Progenitor cell of endocrine pancreas (in vitro differentiated cells): ENCODE data around the gene NECTIN3. TPM values are rescaled to one million over a fixed set of nuclear protein-coding genes. Genes with fewer than 3 reads are reported as not detected.

Experiments used
- DNase-seq: peaks from one replicate; pipeline ENCODE4 v3.0.0; 2021; ENCODE audit warnings: low spot score; ENCODE audit not compliant: unreplicated experiment
- H3K27ac Mint-ChIP-seq: 2 replicates; pipeline ENCODE4 v1.8.0; 2021; ENCODE audit warnings: mild to moderate bottlenecking, moderate library complexity, mixed read lengths
- H3K27me3 Mint-ChIP-seq: 2 replicates; pipeline ENCODE4 v1.8.0; 2021; ENCODE audit warnings: mixed read lengths
- H3K36me3 Mint-ChIP-seq: 2 replicates; pipeline ENCODE4 v1.8.0; 2022; ENCODE audit warnings: mixed read lengths; ENCODE audit not compliant: insufficient read depth
- H3K4me1 Mint-ChIP-seq: 2 replicates; pipeline ENCODE4 v1.8.0; 2021; ENCODE audit warnings: low read depth, mixed read lengths
- H3K4me3 Mint-ChIP-seq: 2 replicates; pipeline ENCODE4 v1.8.0; 2021; ENCODE audit warnings: low read depth, mild to moderate bottlenecking, moderate library complexity, mixed read lengths
- H3K9me3 Mint-ChIP-seq: 2 replicates; pipeline ENCODE4 v1.8.0; 2021; ENCODE audit warnings: low read depth, mixed read lengths
- total RNA-seq: library from RNA; stranded (reverse); gene quantifications from 2 replicates; pipeline ENCODE4 v1.2.1, GENCODE V29; 2021
- TF ChIP-seq, protein P1 (sequence below): fragments of 200-600 bp; sonication (generic); IDR thresholded peaks from one replicate; pipeline ENCODE4 v1.5.0; 2021; ENCODE audit warnings: antibody characterized with exemption, mild to moderate bottlenecking; ENCODE audit not compliant: unreplicated experiment

Gene NECTIN3
- total RNA-seq, 1 donor from 2014 or later: 46.5 TPM

GRCh38 chr3:111134302-111134701 lies 62.7 kb downstream of the NECTIN3 start:
- H3K27ac Mint-ChIP-seq: no peak overlapping the region
- no peaks in the 10 kb centered on the region for H3K27me3 Mint-ChIP-seq
- H3K4me1 Mint-ChIP-seq: no peaks in the 10 kb centered on the region
- no peak for DNase-seq
- TF ChIP-seq, protein P1, sequence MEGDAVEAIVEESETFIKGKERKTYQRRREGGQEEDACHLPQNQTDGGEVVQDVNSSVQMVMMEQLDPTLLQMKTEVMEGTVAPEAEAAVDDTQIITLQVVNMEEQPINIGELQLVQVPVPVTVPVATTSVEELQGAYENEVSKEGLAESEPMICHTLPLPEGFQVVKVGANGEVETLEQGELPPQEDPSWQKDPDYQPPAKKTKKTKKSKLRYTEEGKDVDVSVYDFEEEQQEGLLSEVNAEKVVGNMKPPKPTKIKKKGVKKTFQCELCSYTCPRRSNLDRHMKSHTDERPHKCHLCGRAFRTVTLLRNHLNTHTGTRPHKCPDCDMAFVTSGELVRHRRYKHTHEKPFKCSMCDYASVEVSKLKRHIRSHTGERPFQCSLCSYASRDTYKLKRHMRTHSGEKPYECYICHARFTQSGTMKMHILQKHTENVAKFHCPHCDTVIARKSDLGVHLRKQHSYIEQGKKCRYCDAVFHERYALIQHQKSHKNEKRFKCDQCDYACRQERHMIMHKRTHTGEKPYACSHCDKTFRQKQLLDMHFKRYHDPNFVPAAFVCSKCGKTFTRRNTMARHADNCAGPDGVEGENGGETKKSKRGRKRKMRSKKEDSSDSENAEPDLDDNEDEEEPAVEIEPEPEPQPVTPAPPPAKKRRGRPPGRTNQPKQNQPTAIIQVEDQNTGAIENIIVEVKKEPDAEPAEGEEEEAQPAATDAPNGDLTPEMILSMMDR: no peak
- no peaks in the 10 kb centered on the region for H3K9me3 Mint-ChIP-seq
- peaks cover 6% of the 10 kb centered on the region for H3K36me3 Mint-ChIP-seq
- no peak overlapping the region for H3K4me3 Mint-ChIP-seq

GRCh38 chr3:111151438-111151837 lies 79.8 kb downstream of the NECTIN3 start:
- TF ChIP-seq, protein P1: no peak

DNA sequence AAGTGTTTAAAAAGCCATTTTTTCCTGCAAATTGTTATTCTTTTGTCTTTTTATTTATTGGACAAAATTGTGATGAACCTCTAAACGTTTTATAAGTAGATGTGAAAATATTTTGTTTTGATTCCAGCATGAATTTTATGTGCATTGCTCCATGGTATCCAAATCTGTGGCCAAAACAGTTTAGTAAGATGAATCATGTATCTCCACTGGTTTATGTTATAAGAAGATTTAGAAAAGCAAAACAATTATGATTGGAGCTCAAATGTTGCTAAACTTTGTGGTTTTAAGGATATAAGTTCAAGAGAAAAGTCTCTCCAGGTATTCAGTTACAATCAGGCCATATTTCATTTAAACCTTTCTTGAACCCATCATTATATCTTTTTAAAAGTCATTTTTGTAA lies 80.9 kb downstream of the NECTIN3 start:
- peaks cover 7% of the 10 kb centered on the region for H3K4me1 Mint-ChIP-seq
- H3K36me3 Mint-ChIP-seq: peaks cover 20% of the 10 kb centered on the region
- no peak overlapping the region for H3K4me3 Mint-ChIP-seq
- H3K27me3 Mint-ChIP-seq: no peaks in the 10 kb centered on the region
- TF ChIP-seq, protein P1: no peak
- no peak for DNase-seq
- H3K27ac Mint-ChIP-seq: no peak overlapping the region
- no peaks in the 10 kb centered on the region for H3K9me3 Mint-ChIP-seq

More at GRCh38 chr3:111151438-111151837, 79.8 kb downstream of the NECTIN3 start:
- Mint-ChIP-seq H3K27ac (peak overlapping the region; percentile 68), H3K36me3 (peaks cover 19% of the 10 kb centered on the region), H3K27me3 (no peaks in the 10 kb centered on the region), H3K4me3 (no peak overlapping the region), H3K4me1 (peaks cover 7% of the 10 kb centered on the region), H3K9me3 (no peaks in the 10 kb centered on the region)
- no peak for DNase-seq

- no peak for DNase-seq
- Mint-ChIP-seq H3K4me1 (peaks cover 3% of the 10 kb centered on the region), H3K9me3 (no peaks in the 10 kb centered on the region), H3K27me3 (no peaks in the 10 kb centered on the region), H3K27ac (no peak overlapping the region), H3K36me3 (peaks cover 19% of the 10 kb centered on the region), H3K4me3 (no peak overlapping the region)
- TF ChIP-seq, protein P1: no peak
Observed at GRCh38 chr3:111156517-111156916, 84.9 kb downstream of the NECTIN3 start.

DNA sequence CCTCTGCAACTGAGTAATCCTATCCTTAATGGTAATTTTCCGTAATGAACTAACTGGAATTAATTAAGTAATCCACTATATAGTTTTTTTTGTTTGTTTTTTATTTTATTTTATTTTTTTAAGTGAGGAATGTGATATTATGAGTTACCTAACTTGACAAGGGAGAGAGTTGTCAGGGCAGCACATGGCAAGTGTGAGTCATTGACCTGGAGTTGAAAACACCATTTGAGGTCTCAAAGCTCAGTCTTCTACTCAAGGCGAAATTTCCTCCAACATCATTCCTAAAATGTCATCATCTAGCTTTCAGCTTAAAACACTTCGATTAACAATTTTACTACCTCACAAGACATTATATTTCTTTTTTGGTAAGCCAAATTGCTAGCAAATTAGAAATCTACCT lies 87.8 kb downstream of the NECTIN3 start:
- DNase-seq: no peak
- Mint-ChIP-seq H3K36me3 (peaks cover 22% of the 10 kb centered on the region), H3K4me3 (no peak overlapping the region), H3K27me3 (no peaks in the 10 kb centered on the region), H3K4me1 (no peaks in the 10 kb centered on the region), H3K9me3 (peaks cover 3% of the 10 kb centered on the region), H3K27ac (no peak overlapping the region)
- TF ChIP-seq, protein P1: no peak
